Right lobe of liver (tissue), 4 donors: ENCODE data around the gene SLC6A19.

Experiments
- CTCF ChIP-seq, 4 donors: fragments of 200-600 bp in 3 of 4; fragments of 450-650 bp in 1 of 4; IDR thresholded peaks; one replicate each; pipeline versions ENCODE4 v1.5.1 to v1.8.0; 2016 to 2022; ENCODE audit warnings: antibody characterized with exemption in 4 of 4, mild to moderate bottlenecking in 2 of 4
- POLR2A ChIP-seq: fragments of 450-650 bp; IDR thresholded peaks from one replicate; pipeline ENCODE4 v1.6.1; 2017; ENCODE audit warnings: antibody characterized with exemption, mild to moderate bottlenecking
- donor health status: DM: no; HTN: no; CAD: no.
- donor health status: DM: no; HTN: no; CAD: no.
- donor health status: DM: no; HTN: yes; CAD: no.

GRCh38 chr5:1259806-1260480, 58.5 kb downstream of the SLC6A19 start:
- no peak for TF ChIP-seq CTCF (IDR thresholded peaks at IDR 0.05)
- no peak for TF ChIP-seq POLR2A
